GM18909 (cell line): ENCODE data around the gene ADAMTS18.

Experiments used
- ATAC-seq: cut with Tn5 transposase; IDR thresholded peaks from one replicate; pipeline ENCODE4 v1.9.1; 2021; ENCODE audit warnings: mild to moderate bottlenecking; ENCODE audit not compliant: unreplicated experiment, poor library complexity

Gene ADAMTS18

DNA sequence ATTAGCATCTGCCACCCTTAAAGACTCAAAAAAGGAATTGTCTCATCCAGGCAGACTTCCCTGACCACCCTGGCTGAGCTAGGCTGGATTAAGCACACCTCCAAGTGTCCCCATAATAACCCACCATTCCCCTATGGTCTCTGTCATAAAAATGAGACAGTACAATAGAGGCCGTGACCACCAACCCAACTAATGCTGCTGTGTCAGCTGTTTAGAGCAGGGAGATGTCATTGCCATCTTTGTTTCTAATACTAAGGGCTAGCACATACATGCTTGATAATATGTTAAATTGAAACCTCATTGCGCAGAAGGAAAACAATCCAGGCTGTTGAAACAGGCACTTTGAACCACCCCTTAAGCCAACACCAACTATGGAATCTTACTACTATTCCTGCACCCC is 7.2 kb upstream of the ADAMTS18 start:
- no peak for ATAC-seq

DNA sequence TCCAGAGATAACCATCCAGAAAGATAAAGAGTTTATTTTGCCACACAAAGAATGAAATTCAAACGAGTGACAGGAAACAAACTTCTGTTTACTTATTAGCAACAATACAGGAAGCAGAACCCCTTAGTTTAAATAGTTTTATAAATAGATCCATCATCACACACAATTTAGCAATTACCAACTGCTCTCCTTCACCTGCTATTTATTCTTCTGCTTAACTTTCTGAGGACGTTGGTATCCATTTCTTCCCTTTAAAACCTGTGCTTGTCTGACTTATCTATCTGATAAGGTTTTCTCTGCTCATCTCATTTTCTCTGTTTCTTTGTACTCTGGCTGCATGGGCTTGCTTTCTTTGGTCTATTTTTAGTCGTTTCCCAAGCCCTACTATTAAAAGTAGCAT is 4.3 kb upstream of the ADAMTS18 start:
- no peak for ATAC-seq

DNA sequence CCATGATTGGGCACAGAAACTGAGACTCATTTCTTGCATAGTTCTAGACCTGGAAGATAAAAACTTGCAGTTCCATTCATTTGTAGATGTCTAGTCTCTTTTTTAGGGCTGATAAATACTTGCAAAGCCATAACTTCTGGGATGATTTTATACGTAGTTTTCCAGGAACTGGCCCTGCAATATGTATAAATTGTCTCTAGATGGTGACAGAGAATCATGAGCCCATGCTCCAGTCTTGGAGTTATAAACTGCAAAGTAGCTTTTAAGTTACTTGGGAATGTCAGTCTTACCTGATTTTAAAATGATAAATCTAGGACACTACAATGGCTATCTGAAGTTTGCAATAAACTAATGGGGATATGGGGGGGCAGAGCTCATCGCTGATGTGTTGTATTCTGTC is 3.0 kb upstream of the ADAMTS18 start:
- ATAC-seq, result no peak

DNA sequence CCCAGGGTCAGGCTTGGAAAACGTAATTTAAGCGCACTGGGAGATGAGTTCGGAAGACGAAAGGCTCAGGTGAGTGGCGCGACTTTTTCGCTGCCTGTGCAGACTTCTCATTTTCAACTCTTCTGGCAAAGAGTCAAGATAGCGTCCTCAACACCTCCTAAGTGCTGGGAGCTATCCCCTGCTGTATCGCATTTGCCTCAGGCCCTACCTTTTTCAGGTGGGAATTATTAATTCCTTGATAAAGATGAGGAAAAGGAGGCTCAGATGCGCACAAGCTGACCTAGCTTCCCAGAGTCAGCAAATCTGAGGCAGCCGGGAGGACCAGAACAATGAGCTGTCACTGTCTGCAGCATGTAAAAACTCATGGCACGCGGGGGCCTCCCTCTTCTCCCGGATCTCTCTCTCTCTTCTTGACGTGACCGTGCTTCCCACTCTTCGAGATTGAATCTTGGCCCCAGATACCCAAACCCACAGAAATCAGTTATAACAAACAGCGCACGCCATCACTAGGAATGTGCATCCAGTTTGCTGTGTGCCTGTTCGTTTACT is 512 bp upstream of the ADAMTS18 start:
- ATAC-seq, result no peak

DNA sequence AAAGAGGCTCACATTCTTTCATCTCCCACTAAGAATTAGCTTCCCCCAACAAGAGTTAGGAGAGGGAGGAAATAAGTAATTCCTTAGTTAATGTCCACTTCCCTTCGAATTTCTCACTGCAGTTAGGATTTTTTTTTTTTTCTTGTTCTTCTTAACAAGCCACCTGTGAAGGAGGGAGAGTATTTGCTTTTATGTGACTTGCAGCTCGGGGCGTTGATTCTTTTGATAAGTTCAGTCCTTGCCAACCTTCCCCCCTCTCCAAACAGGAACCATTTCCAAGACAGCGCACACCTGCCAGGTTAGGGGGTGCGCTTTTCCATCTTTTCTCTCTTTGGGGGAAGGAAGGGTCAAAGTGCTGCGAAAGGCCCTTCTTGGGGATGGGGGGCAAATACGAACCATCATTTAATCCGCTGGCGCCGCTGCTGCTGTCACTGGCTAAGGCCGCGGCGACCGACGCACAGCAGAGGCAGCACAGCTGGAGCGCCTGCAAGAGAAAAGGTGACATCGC is 758 bp downstream of the ADAMTS18 start:
- no peak for ATAC-seq

DNA sequence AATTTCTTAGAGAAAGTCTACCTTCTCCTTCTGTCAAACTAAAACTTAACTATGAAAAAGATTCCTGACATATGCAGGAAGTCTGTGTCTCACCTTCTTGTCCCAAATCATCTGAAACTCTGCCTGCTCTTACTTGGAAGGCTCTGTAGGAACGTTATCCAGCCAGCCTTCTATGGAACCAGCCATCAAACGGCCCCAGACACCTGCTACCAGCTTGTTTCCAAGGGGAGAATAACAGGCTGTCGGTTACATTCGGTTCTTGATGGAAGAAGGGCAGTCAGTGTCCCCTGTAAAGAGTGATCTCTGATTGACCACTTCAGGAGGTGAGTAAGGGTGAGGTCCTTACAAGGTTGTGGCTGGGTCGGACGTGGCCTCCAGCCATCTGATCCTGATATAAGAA is 1.7 kb downstream of the ADAMTS18 start:
- no peak for ATAC-seq

DNA sequence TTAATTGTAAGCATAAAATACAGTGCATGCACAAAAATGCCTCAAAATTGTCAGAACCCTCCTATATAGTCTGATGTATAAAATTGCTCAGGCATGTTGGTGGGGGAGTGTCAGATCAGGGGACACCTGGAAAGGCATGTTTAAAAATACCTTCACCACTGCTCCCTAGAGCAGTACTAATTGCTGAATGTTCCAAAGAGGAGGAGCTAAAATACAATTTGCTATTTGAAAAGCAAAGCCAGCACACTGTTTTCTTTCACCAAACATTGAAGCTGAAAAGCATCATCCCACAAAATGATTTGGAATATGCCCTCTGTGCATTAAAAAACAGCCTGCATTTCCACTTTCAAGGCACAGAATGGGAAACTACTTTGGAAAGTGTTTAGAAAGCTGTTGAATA is 2.6 kb downstream of the ADAMTS18 start:
- ATAC-seq, result no peak

DNA sequence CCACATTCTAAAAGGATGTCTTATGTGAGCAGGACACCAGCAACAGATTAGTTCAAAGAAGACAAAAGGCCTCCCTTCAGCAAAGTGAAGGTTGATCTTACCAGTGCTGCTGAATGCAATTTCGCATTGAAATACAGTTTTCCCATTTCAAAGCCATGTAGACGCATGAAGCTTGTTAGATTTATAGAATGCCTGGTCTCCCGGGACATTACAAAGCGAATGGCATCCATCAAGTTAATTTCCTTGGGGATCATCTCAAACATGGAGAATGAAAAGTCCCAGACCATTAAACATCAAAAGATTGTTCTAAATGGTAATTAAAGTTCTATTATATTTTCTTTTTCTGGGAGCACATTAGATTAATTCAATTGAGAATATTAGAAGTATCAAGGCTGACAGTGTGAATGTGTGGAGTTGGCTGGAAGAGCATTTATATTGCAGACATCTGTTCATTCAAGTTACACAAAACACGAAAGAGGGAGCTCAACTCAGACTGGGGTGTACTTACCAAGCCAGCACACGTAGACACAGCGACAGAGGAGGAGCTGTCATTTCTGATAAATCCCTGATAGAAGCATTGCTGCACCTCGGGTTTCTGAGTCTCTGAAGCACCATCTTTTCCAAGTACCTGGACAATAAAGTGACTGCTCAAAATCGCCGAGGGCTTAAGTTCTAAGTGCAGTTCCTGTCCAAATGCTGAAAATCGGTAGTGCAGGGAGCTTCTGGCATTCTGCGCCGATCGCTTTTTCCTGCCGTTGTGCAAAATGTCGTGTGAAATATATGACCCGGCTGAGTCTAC is 3.8 kb downstream of the ADAMTS18 start:
- ATAC-seq, result no peak

DNA sequence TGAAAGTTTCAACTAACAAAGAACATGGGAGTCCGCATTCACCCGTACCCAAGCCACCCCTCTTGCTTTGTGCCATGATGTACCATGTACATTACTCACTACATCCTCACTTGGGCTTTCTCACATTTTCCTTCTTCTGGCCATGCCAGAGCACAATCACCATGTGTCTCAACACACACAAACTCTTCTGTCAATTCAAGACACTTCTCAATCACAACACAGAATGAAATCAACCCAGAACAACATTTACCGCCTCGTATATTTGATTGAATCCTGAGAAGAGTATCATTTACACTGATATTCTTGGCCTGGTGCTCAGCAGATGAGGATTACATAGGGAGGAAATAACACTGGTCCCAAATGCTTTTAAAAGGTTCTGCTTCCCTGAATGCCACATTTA is 4.5 kb downstream of the ADAMTS18 start:
- ATAC-seq, result no peak

DNA sequence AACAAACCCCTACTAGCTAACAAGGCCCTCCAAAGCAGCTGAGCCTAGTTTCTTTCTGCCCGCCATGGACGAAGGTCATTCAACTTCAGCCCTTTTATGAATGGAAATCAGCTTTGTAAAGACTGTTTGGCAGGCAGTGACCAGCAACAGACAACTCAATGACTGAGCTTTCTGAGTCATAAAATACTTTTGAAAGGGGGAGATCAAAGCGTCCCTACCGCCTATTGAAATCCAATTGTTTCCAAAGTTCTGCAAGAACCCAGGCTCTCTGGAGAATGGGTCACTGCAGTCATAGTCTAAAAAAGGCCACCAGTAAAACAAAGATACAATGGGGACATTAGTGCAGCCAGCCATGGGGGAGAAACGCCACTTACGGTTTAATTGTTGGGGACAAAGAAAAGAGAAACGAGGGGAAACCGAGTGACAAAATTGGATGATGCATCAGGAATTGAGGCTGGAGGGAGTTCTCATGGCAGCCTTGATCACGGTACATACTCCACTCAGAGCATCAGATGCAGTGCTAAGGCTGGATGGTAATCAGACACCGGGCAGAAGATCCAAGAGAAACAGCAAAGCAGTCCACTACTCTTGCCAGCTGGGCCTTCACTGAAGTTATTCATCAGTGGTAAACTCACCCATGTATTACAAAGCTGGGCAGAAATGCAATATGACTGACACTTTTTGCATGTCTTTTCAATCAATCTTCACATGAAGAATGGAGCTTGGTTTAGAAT is 9.8 kb downstream of the ADAMTS18 start:
- ATAC-seq, result no peak

DNA sequence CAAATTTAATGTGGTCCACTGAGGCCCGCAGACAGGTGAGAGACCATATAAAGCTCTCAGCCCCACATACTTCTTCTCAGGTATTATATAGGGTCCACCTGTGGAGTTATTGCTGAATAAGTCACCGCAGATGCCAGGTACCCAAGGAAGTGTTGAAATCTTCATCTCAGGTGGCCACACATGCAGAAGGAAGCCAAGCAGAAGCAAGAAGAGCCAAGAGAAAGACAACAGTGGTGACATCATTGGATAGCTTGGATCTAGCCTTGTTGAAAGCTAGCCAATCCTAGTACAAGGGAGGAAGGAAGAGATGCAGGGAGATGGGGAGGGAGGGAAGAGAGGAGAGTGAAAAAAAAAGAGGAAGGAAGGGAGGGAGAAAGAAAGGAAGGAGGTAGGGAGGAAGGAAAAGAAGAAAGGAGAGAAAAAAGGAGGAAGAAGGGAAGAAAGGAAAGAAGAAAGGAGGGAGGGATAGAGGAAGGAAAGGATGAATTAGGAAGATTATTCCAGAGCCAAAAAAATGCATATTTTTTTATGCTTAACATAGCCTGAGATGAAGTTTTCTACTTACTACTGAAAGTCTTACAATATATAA is 12.5 kb downstream of the ADAMTS18 start:
- ATAC-seq, result no peak

DNA sequence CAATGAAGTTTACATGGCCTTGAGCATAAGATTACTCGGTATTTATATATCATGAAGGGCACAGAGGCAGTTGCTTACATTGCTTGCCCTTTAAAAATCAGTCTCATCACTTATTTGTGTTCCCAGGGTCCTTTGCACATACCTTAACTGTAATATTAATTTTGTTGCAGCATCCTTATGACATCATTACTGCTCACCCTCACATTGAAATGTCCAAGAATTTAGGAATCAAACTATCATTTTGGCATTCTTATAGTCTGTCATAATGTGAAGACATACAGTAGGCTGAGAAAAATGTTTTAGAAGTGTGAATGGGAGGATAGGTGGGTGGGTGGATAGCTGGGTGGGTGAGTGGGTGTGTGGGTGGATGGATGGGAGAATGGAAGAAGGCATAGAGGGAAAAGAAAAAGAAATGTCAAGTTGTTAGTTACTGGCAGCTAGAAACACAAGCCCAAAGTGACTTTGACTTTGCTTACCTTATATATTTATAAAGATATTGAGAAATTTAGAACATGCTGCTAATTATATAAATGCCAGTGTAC is 17.8 kb downstream of the ADAMTS18 start:
- no peak for ATAC-seq

DNA sequence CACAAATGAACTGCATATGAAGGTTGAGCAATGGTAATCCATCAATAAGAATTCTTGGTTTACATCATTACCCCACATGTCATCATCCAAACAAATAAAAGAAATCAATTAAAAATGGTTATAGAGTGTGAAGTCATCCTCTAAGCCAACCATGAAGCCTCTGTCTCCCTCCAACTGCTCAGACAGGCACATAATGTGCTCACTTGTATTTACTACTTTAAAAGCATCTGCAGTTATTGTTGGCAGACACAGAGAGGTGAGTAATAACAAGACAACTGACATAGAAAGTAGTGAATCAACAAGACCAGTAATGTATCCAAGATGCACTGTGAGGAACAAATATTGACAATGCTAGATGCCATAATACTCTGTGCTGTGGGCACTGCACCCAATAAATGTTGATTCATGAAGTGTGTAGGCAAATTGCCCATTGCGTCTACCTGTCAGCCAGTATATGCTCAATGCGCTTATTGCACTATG is 20.0 kb downstream of the ADAMTS18 start:
- ATAC-seq, result no peak

DNA sequence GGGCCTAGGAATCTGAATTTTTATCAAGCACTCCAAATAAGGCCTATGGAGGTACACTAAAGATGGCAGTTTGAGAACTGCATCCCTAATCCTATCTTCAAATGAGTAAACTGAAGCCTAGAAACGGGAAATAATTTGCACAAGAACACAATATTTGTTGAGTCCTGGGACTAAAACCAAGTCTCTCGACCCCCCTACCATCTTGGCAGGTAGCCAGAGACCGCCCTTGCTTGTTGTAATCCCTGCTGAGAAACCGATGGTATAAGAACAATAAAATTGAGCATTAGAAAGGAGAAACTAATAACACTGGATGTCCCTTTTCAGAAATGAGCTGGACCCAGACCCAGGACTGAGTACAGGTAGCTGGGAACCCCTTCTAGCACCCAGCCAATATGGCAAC is 24.4 kb downstream of the ADAMTS18 start:
- ATAC-seq, result no peak

DNA sequence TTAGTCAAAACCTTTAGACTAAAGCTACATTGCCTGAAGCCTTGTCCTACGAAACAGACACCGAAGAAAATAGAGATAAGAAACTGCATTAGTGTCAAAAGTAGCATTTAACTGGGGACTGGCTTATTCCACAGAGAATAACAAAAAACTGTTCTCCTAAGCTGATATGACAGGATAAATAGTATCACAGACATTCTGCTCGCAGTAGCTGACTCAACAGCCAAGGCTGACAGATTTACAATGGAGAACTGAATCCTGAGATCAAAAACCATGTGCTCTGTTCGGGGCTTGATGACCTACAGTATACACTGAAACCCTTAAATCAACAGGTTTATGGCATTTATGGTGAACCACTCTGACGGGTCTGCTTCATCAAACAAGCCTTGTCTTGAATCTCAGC is 25.5 kb downstream of the ADAMTS18 start:
- no peak for ATAC-seq

DNA sequence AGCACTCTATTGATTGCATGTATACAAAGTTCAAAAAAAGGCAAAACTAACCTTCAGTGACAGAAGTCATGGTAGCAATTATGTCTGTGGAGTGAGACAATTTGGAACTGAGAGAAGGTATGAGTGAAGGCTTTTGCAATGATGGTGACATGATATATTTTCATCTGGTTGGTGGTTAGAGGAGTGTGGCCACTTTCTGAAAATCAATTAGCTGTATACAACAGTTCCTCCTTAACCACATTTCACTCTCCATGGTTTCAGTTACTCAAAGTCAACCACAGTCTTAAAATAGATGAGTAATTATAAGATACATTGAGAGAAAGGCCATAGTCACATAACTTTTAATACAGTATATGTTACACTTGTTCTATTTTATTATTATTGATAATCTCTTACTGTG is 26.2 kb downstream of the ADAMTS18 start:
- ATAC-seq, result peak; percentile 52

DNA sequence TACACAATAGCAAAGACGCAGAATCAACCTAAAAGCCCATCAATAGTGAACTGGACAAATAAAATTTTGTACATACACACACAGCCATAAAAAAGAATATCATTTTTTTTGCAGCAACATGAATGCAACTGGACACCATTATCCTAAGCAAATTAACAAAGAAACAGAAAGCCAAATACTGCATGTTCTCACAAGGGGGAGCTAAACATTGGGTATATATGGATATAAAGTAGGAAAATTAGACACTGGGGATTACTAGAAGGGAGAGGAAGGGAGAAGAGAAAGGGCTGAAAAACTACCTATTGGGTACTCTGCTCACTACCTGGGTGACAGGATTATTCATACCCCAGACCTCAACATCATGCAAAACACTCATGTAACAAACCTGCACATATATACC is 28.2 kb downstream of the ADAMTS18 start:
- ATAC-seq, result no peak

DNA sequence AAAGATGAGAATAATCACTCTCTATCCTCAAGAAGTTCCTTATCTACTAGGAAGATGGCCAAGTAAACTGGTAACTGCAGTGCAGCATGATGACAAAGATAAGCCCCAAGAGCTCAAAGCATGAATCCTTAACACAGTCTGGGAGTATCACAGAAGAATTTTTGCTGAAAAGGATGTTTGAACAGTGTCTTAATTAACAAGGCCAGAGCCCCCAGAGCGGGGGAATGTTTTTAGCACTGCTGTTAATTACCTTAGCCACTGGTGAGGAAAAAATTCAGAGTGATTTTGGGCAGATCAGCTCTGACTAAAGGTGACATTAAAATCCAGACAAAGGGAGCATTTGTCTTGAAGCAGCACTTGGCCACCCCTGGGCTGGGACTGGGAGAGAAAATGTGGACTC is 30.1 kb downstream of the ADAMTS18 start:
- no peak for ATAC-seq

DNA sequence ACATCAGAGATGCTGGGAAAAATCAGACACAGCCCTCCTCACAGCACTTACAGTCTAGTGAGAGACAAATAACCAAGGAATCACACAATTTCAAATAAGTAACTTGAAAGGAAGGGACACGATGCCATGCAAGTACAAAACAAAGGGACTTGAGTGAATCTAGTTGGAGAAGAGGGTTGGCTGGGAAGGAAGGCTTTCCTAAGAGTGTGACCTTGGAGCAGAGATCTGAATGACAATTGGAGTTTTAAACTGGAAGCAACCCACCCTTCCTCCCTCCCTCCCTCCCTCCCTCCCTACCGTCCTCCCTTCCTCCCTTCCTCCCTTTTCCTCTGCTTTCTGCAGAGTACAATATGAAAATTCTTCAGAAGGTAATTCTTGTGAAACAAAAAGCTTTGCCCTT is 31.1 kb downstream of the ADAMTS18 start:
- ATAC-seq, result no peak

DNA sequence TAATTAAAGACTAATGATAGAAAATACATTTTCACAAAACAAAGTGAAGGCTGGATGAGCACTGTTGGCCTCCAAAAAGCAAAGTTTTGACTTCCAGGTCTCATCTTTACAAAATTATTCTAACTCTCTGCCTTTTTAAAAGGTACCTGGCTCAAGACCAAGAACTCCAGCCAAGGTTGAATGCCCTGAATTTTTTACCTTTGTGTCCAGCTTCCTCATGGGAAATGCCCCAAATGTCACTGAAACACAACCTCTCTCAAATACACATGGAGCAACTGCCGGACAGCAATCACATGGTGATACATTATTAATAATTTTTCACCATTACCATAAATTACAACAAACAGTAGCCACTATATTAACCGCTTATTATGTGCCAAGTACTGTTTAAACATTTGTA is 32.2 kb downstream of the ADAMTS18 start:
- no peak for ATAC-seq

DNA sequence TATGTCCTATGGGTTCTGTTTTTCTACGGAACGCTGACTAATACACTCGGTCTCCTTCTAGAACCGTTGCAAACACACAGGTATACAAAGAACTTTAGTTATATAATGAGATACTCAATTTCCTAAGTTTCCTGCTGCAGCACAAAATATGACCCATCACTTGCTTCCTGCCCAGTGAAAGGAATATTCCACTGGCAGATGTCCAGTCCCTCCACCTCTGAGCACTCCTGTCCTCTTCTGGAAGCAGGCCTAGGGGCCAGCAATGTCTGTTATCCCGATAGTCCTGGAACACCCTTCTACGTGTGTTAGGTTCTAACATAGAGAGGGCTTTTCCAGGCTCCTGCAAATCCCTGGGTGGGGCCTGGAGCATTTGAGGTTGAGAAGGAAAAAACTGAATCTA is 32.7 kb downstream of the ADAMTS18 start:
- no peak for ATAC-seq
